Fibroblast of skin of right quadriceps (primary cell): ENCODE results near the gene QDPR.

ENCODE experiments used
- DNase-seq: peaks from one replicate; pipeline ENCODE4 v3.0.0-alpha.2; 2013

QDPR gene

DNA sequence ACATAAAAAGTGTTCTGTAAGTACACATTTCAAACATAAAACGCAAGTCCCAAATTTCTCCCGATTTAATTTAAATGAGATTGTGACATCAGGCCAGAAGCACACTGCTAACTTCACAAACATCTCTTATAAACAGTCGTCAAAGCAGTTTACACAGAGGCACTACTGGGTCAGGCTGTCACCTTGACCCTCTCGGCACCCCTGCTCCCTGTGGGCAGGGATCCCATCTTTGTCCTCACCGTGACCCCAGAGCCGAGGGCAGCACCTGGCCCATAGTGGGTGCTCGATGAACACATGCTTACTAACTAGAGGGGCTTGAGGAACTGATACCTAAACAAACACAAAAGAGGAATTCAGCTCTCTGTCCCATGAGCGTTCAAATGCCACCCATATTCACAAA lies 22.2 kb downstream of the QDPR start:
- no peak for DNase-seq

- DNase-seq = no peak
Measured at GRCh38 chr4:17489123-17489522, 22.8 kb downstream of the QDPR start.

DNA sequence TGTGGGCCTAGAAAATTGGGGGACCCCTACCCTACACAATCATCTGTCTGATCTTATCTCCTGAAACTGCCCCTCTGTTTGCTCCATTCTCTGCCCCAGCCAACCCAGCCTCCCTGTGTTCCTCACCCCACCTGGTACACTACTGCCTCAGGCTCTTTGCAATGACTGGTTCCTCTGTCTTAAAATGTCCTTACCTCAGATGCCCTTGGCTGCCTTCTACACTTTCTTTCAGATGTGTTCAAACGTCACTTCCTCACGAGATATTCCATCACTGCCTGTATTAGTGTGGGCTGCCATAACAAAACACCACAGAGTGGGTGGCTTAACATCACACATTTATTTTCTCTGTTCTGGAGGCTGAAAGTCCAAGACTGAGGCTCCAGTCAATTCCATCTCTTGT lies 29.2 kb downstream of the QDPR start:
- DNase-seq = no peak

DNA sequence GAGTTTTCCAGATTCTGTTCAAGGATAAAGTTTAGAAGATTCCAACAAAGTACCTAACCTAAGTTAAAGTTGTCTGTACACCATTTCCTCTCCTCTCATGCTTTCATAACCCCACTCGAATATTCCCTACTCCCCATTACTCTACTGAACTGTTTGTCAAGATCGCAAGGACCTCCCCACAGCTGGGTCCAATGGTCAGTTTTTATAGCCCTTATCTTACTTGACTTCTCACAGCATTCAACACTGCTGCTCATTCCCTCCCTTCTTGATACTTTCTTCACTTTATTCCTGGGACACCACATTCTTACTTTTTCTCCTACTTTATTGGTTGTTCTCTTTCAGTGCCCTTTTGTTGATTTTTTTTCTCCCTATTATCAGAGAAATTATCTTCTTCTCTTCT lies 30.9 kb downstream of the QDPR start:
- DNase-seq = no peak

GRCh38 chr4:17480210-17480927 lies 31.5 kb downstream of the QDPR start:
- DNase-seq = no peak

- DNase-seq = no peak
Measured at GRCh38 chr4:17477774-17478472, 34.0 kb downstream of the QDPR start.

DNA sequence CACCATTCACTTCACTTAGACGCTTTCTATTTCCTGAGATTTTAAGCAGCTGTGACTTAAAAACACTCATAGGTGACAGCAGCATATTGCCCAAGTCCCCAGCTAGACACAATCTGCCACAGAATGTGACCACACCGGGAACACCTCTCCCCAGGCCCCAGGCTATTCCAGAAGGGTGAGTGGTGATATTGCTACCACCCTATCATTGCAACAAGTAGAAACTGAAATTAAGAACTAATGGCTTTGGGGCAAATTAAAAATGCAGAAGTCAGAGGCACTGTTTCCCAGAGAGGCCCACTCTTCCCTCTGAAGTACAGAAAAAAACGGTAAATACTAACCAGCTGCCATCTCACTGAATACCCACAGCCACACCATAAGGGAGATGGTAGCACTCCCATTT lies 35.0 kb downstream of the QDPR start:
- DNase-seq = no peak

DNA sequence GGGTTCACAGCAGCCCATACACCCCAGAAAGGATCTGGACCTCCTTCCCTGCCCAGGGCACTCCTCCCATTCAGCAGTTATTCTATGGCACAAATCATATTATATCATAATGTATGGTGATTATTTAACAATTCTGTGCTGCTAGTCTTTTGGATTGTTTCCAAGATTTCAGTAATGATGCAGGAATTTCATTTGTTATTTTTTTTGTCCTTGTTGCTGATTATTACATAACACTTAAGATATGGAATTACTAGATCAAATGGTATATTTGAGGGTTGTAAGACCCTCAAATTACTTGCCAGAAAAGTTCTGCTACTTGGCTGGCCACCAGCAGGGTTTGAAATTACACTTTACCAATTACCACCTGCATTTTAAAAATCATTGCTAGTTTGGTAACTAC lies 36.4 kb downstream of the QDPR start:
- DNase-seq = peak; percentile 48

DNA sequence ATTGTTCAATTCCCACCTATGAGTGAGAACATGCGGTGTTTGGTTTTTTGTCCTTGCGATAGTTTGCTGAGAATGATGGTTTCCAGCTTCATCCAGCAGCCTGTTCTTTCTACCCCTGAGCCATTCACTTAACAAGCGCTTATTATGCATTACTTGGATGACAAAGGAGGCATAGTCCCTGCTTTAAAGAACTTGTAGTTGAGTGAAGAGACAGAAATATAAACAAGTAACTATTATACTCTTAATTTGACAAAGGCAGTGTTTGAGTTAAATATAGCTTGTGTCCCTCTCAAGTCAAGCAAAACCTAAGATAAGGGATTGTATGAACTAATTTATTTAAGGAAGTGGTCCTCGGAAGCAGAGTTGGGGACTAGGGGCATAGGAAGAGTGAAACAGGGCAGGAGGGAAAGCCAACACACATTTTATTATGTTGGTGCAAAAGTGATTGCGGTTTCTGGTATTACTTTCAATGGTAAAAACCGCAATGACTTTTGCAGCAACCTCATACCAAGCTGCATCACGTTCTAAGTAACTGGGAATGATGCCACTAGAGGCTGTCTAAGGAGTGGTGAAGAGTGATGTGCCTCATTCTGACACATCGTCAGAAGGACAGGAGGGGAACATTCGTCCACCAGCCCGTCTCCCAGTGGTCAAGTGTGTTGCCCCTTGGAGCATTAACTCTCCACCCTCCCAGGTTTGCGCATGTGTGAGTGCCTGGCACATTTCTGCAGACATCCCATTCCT lies 41.8 kb downstream of the QDPR start:
- DNase-seq = no peak

GRCh38 chr4:17468619-17469221 lies 43.2 kb downstream of the QDPR start:
- peak; percentile 42 for DNase-seq

GRCh38 chr4:17463606-17464005 lies 48.3 kb downstream of the QDPR start:
- no peak for DNase-seq

- DNase-seq = no peak
Measured at GRCh38 chr4:17450269-17450804, 61.6 kb downstream of the QDPR start.

- DNase-seq = peak; percentile 68
Measured at GRCh38 chr4:17448689-17449088, 63.2 kb downstream of the QDPR start.

GRCh38 chr4:17447675-17448298 lies 64.1 kb downstream of the QDPR start:
- DNase-seq = peak; percentile 69

DNA sequence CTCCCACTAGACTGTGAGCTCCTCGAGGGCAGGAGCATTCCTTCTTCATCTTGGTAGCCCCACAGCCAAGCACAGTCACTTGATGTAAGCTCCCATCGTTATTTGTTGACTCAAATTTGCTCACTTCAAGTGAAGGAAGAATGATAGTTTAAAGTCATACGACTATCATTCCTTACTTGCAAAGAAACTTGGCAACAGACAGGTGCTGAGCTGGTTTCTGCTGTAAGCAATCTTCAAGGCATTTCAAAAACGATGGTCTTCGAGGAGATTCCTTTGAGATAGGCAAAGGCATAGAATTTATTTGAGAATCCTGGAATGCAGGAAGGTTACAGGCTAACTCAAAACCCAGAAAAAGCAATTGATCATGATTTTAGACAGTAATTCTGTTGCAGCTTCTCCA lies 64.8 kb downstream of the QDPR start:
- peak; percentile 50 for DNase-seq

GRCh38 chr4:17442477-17442876 lies 69.4 kb downstream of the QDPR start:
- peak; percentile 40 for DNase-seq

DNA sequence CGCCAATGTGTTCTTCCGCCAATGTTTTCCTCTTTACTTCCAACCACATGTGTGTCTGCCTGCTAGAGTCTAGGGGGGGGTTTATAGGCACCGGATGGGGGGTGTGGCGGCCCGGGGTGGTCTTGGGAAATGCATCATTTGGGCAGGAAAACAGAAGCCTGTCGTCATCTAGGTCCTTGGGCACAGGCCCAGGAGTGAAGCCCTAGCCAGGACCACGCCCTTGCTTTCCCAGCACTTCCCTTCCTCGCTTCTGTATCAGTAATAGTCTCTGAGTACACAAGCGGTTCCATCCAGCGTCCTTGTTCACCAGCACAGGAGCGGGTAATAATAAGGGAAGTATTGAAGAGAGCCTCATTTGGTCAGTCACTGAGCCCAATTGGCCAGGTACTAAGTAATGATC lies 74.5 kb downstream of the QDPR start:
- no peak for DNase-seq

DNA sequence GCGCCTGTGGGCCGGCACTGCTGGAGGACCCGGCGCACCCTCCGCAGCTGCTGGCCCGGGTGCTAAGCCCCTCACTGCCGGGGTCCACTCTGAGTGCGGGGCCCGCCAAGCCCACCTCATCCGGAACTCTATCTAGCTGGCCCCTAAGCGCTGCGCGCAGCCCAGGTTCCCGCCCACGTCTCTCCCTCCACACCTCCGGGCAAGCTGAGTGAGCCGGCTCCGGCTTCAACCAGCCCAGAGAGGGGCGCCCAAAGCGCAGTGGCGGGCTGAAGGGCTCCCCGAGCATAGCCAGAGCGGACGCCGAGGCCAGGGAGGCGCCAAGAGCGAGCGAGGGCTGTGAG lies 75.2 kb downstream of the QDPR start:
- DNase-seq = no peak
